Effector CD8-positive, alpha-beta T cell (primary cell): Measurements from ENCODE around the gene CD300LG.
"Not testable (repeated sequence)": the region's sequence is repeated elsewhere in the genome, so short reads cannot be mapped to it uniquely, and the experiment has no call there.

ENCODE experiments used
- DNase-seq: peaks from one replicate; lab custom pipeline; 2025; lab: John Stamatoyannopoulos, UW
- total RNA-seq, 4 experiments: gene quantifications; one replicate each; lab custom pipeline; 2026; lab: John Stamatoyannopoulos, UW

CD300LG gene
- total RNA-seq, result 0 reads per million in 4 experiments

GRCh38 chr17:43846963-43847371 is at the start of gene CD300LG:
Gene CD300LG, plus strand, starts transcription at chr17:43847176. Its CDS starts 41 bp downstream, at chr17:43847217.
- no peak for DNase-seq

- not testable (repeated sequence) for DNase-seq
These were observed 49.0 kb upstream of the CD300LG start for GRCh38 chr17:43798024-43798423.

- DNase-seq, result no peak
These were observed 47.9 kb upstream of the CD300LG start for GRCh38 chr17:43799047-43799446.

- DNase-seq, result no peak
These were observed 46.2 kb upstream of the CD300LG start for GRCh38 chr17:43800736-43801135.

- no peak for DNase-seq
These were observed 45.1 kb upstream of the CD300LG start for GRCh38 chr17:43801844-43802243.

GRCh38 chr17:43803758-43804157 is 43.2 kb upstream of the CD300LG start:
- no peak for DNase-seq

GRCh38 chr17:43805117-43805516 is 41.9 kb upstream of the CD300LG start:
- DNase-seq, result no peak

GRCh38 chr17:43808076-43808475 is 38.9 kb upstream of the CD300LG start:
- no peak for DNase-seq

GRCh38 chr17:43809121-43809520 is 37.9 kb upstream of the CD300LG start:
- DNase-seq, result no peak

GRCh38 chr17:43810226-43810715 is 36.7 kb upstream of the CD300LG start:
- DNase-seq, result no peak

- DNase-seq, result no peak
These were observed 36.2 kb upstream of the CD300LG start for GRCh38 chr17:43810823-43811222.

GRCh38 chr17:43812396-43813265 is 34.3 kb upstream of the CD300LG start:
- DNase-seq, result no peak

GRCh38 chr17:43813386-43813785 is 33.6 kb upstream of the CD300LG start:
- DNase-seq, result no peak

GRCh38 chr17:43814026-43814425 is 33.0 kb upstream of the CD300LG start:
- no peak for DNase-seq

GRCh38 chr17:43814714-43815113 is 32.3 kb upstream of the CD300LG start:
- DNase-seq, result no peak

GRCh38 chr17:43816336-43817320 is 30.3 kb upstream of the CD300LG start:
- DNase-seq, result no peak

- DNase-seq, result no peak
These were observed 29.1 kb upstream of the CD300LG start for GRCh38 chr17:43817826-43818225.

GRCh38 chr17:43818966-43819365 is 28.0 kb upstream of the CD300LG start:
- no peak for DNase-seq

GRCh38 chr17:43820759-43821158 is 26.2 kb upstream of the CD300LG start:
- no peak for DNase-seq

- no peak for DNase-seq
These were observed 24.3 kb upstream of the CD300LG start for GRCh38 chr17:43822570-43823190.

- no peak for DNase-seq
These were observed 23.5 kb upstream of the CD300LG start for GRCh38 chr17:43823350-43824084.
